ENCODE data around the gene TRIM46.
A peak's percentile ranks its signal among the peaks of the same experiment; 100 is the strongest.

DNA sequence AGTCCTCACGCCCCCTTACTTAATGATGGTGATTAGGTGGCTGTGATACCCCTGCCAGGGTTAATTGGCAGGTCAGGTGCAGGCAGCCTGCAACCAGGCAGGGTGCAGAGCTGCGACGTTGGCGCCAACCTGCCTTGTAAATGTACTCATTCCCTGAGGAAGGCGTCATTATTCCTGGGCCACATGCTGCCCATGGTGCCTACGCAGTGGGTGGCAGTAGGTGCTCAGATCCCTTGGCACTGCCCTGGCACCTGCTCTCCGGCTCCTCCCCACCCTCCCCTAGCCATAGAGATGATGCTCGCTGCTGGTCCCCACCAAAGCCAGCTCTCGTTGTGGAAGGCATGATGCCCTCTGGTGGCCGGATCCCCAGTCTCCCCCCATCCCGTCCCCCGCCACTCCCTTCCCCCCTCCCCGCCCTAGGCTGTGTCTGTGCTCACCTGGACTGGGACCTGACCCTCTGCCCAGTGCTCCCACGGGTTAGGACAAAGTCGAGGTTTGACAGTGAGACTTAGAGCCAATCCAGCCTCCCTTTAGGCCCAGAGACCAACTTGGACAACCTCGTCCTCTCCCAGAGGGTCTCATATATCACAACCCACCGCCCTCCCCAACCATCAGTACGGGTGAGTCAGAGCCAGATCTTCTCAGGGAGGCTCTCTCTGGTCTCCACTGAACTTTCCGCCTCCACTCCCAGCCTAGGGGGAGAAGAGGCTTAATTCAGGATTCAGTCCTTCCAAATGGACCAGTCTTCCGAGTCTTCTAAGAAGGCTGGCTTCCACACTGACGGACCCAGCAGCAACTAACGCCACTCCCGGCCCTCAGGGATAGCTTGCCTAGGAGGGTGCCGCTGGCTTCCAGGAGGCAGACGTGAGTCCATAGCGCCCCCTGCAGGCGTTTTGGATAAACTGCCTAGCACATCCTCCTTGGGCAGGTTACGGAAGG lies 6.2 kb upstream of the TRIM46 start:
- TF ChIP-seq EP300 (IDR thresholded peaks at IDR 0.05) = peak in 1 of 2 donors; percentile 32
- no peak for TF ChIP-seq POLR2A (IDR thresholded peaks at IDR 0.05)

Measured in tibial nerve (tissue), 3 donors.